SK-N-SH (cell line): ENCODE measurements around the gene AFF3.

ENCODE experiments used
- CTCF ChIP-seq: fragments of 200-600 bp; sonication (generic); IDR thresholded peaks from 2 replicates; pipeline ENCODE4 v1.6.1; 2017; ENCODE audit warnings: antibody characterized with exemption, mild to moderate bottlenecking, moderate library complexity
- EZH2phosphoT487 ChIP-seq: fragments of 200-600 bp; sonication (generic); IDR thresholded peaks from 2 replicates; pipeline ENCODE4 v1.6.1; 2017; ENCODE audit warnings: low read depth, mixed run types, mild to moderate bottlenecking, antibody characterized with exemption, moderate library complexity, borderline replicate concordance
- MXI1 ChIP-seq: IDR thresholded peaks from 2 replicates; pipeline ENCODE4 v1.6.1; 2012; ENCODE audit warnings: mild to moderate bottlenecking, low read depth, low read length, improper control_type of control experiment
- POLR2AphosphoS5 ChIP-seq: IDR thresholded peaks from 2 replicates; pipeline ENCODE4 v1.6.1; 2012; ENCODE audit warnings: low read depth, low read length
- SIN3A ChIP-seq: IDR thresholded peaks from 2 replicates; pipeline ENCODE4 v1.6.1; 2012; ENCODE audit warnings: low read depth, mild to moderate bottlenecking, low read length, moderate library complexity, borderline replicate concordance
- TAF1 ChIP-seq: IDR thresholded peaks from 2 replicates; pipeline ENCODE4 v1.6.1; 2012; ENCODE audit warnings: low read depth, mild to moderate bottlenecking, low read length, moderate library complexity, borderline replicate concordance
- YY1 ChIP-seq: IDR thresholded peaks from 2 replicates; pipeline ENCODE4 v1.4.0; 2012; ENCODE audit warnings: low read depth, mild to moderate bottlenecking
- ZBTB33 ChIP-seq: IDR thresholded peaks from 2 replicates; pipeline ENCODE4 v1.4.0; 2012; ENCODE audit warnings: low read depth, borderline replicate concordance

GRCh38 chr2:100072503-100072902, 69.9 kb downstream of the AFF3 start:
- TF ChIP-seq EZH2phosphoT487 (no peak), CTCF (no peak), MXI1 (no peak), POLR2AphosphoS5 (no peak), TAF1 (no peak), SIN3A (no peak), ZBTB33 (no peak), YY1 (no peak)
